ENCODE results near the gene ECT2.

ECT2 gene

GRCh38 chr3:172746475-172746874, 4.1 kb upstream of the ECT2 start:
- no peaks in the 10 kb centered on the region for H3K36me3 ChIP-seq (ENCODE audit: insufficient read depth, low read length)
- H3K9me3 ChIP-seq (ENCODE audit: low read length): no peaks in the 10 kb centered on the region
- no peak overlapping the region for H3K9ac ChIP-seq (ENCODE audit: low read length)
- H3K4me1 ChIP-seq (ENCODE audit: insufficient read depth, low read length, severe bottlenecking): peaks cover 5% of the 10 kb centered on the region
- no peak overlapping the region for H3K4me2 ChIP-seq (ENCODE audit: low read length)
- H3F3A ChIP-seq (ENCODE audit: insufficient read depth, low read length): no peaks in the 10 kb centered on the region
- H3K27me3 ChIP-seq (ENCODE audit: insufficient read depth, low read length): no peaks in the 10 kb centered on the region
- H3K9me2 ChIP-seq (ENCODE audit: low read depth, low read length): no peaks in the 10 kb centered on the region
- no peak overlapping the region for H3K27ac ChIP-seq (ENCODE audit: low read depth, low read length, poor library complexity, severe bottlenecking)
- no peak overlapping the region for H3K4me3 ChIP-seq (ENCODE audit: low read depth, low read length, poor library complexity, severe bottlenecking)
- H2AFZ ChIP-seq (ENCODE audit: low read length): no peak overlapping the region
- TF ChIP-seq CTCF (IDR thresholded peaks at IDR 0.05; ENCODE audit: low read length) (no peak), EZH2 (IDR thresholded peaks at IDR 0.05; ENCODE audit: borderline replicate concordance, low read length) (no peak)
- H3K79me2 ChIP-seq (ENCODE audit: insufficient read depth, low read length): peaks cover 7% of the 10 kb centered on the region
- no peaks in the 10 kb centered on the region for H4K20me1 ChIP-seq (ENCODE audit: insufficient read depth, low read length)

- Histone ChIP-seq H3K79me2 (ENCODE audit: insufficient read depth, low read length) (peaks cover 36% of the 10 kb centered on the region), H3K9me3 (ENCODE audit: low read length) (no peaks in the 10 kb centered on the region), H2AFZ (ENCODE audit: low read length) (peak overlapping the region; percentile 63), H3K9me2 (ENCODE audit: low read depth, low read length) (no peaks in the 10 kb centered on the region), H3K36me3 (ENCODE audit: insufficient read depth, low read length) (peaks cover 21% of the 10 kb centered on the region), H3K4me2 (ENCODE audit: low read length) (peak overlapping the region; percentile 68; the same call in 1 of the 2 replicates), H3K4me3 (ENCODE audit: low read depth, low read length, poor library complexity, severe bottlenecking) (no peak overlapping the region), H3K4me1 (ENCODE audit: insufficient read depth, low read length, severe bottlenecking) (peaks cover 19% of the 10 kb centered on the region), H3K27ac (ENCODE audit: low read depth, low read length, poor library complexity, severe bottlenecking) (no peak overlapping the region), H3K9ac (ENCODE audit: low read length) (no peak overlapping the region; the same call in 1 of the 2 replicates), H3K27me3 (ENCODE audit: insufficient read depth, low read length) (no peaks in the 10 kb centered on the region), H4K20me1 (ENCODE audit: insufficient read depth, low read length) (no peaks in the 10 kb centered on the region), H3F3A (ENCODE audit: insufficient read depth, low read length) (no peaks in the 10 kb centered on the region)
- no peak for TF ChIP-seq EZH2 (IDR thresholded peaks at IDR 0.05; ENCODE audit: borderline replicate concordance, low read length)
- TF ChIP-seq CTCF (IDR thresholded peaks at IDR 0.05; ENCODE audit: low read length): no peak
Observed at GRCh38 chr3:172749230-172749965, 1.1 kb upstream of the ECT2 start.

- H2AFZ ChIP-seq (ENCODE audit: low read length): peak overlapping the region; percentile 63
- H3F3A ChIP-seq (ENCODE audit: insufficient read depth, low read length): no peaks in the 10 kb centered on the region
- peak overlapping the region; percentile 85 for H3K4me3 ChIP-seq (ENCODE audit: low read depth, low read length, poor library complexity, severe bottlenecking)
- H3K4me2 ChIP-seq (ENCODE audit: low read length): peak overlapping the region; percentile 68
- H3K9me2 ChIP-seq (ENCODE audit: low read depth, low read length): no peaks in the 10 kb centered on the region
- H3K9ac ChIP-seq (ENCODE audit: low read length): peak overlapping the region; percentile 47
- H3K4me1 ChIP-seq (ENCODE audit: insufficient read depth, low read length, severe bottlenecking): peaks cover 19% of the 10 kb centered on the region
- H3K27me3 ChIP-seq (ENCODE audit: insufficient read depth, low read length): no peaks in the 10 kb centered on the region
- H4K20me1 ChIP-seq (ENCODE audit: insufficient read depth, low read length): no peaks in the 10 kb centered on the region
- no peaks in the 10 kb centered on the region for H3K9me3 ChIP-seq (ENCODE audit: low read length)
- H3K79me2 ChIP-seq (ENCODE audit: insufficient read depth, low read length): peaks cover 42% of the 10 kb centered on the region
- H3K27ac ChIP-seq (ENCODE audit: low read depth, low read length, poor library complexity, severe bottlenecking): no peak overlapping the region
- H3K36me3 ChIP-seq (ENCODE audit: insufficient read depth, low read length): peaks cover 28% of the 10 kb centered on the region
- TF ChIP-seq EZH2 (IDR thresholded peaks at IDR 0.05; ENCODE audit: borderline replicate concordance, low read length) (no peak), CTCF (IDR thresholded peaks at IDR 0.05; ENCODE audit: low read length) (no peak)
Observed at GRCh38 chr3:172750069-172750367, 508 bp upstream of the ECT2 start.

Data from OCI-LY1 (cell line).